Thymus (tissue), 14 donors: ENCODE results near the gene DNTTIP2. TPM values are rescaled to one million over a fixed set of nuclear protein-coding genes. Genes with fewer than 3 reads are reported as not detected.
"Not testable (repeated sequence)": the region's sequence is repeated elsewhere in the genome, so short reads cannot be mapped to it uniquely, and the experiment has no call there.

ENCODE experiments used
- DNase-seq, 9 donors: peaks; one replicate each; pipeline ENCODE4 v3.0.0-alpha.2; 2013; ENCODE audit warnings: low spot score in 9 of 9, low read depth in 6 of 9, missing footprints in 1 of 9
- H3K27ac ChIP-seq, 2 donors: one replicate each; pipeline ENCODE4 v1.5.1; 2013; ENCODE audit warnings: control low read depth in 1 of 2, low read depth in 1 of 2, low read length in 1 of 2, mild to moderate bottlenecking in 1 of 2, moderate library complexity in 1 of 2
- H3K27me3 ChIP-seq, 2 donors: one replicate each; pipeline ENCODE4 v1.5.1; 2013; ENCODE audit warnings: low read length in 1 of 2; ENCODE audit not compliant: control insufficient read depth in 2 of 2, insufficient read depth in 1 of 2
- H3K36me3 ChIP-seq, 2 donors: one replicate each; pipeline ENCODE4 v1.5.1; 2013; ENCODE audit warnings: low read length in 1 of 2, mild to moderate bottlenecking in 1 of 2, moderate library complexity in 1 of 2; ENCODE audit not compliant: control insufficient read depth in 2 of 2, insufficient read depth in 2 of 2
- H3K4me1 ChIP-seq, 2 donors: one replicate each; pipeline ENCODE4 v1.5.1; 2013; ENCODE audit warnings: low read length in 2 of 2; ENCODE audit not compliant: control insufficient read depth in 2 of 2, insufficient read depth in 2 of 2
- H3K4me3 ChIP-seq, 2 donors: one replicate each; pipeline ENCODE4 v1.5.1; 2013; ENCODE audit warnings: low read length in 2 of 2, control low read depth in 1 of 2, mild to moderate bottlenecking in 1 of 2
- H3K9me3 ChIP-seq, 2 donors: one replicate each; pipeline ENCODE4 v1.5.1; 2013; ENCODE audit warnings: low read length in 1 of 2, mild to moderate bottlenecking in 1 of 2; ENCODE audit not compliant: control insufficient read depth in 2 of 2, insufficient read depth in 1 of 2
- WGBS: extraction: QIAGEN DNeasy Blood & Tissue Kit; methylation state at CpG from one replicate; pipeline ENCODE4 v1.1.7; 2013; 5-methylcytosine and 5-hydroxymethylcytosine counted together
- long read RNA-seq, 10 donors: transcript quantifications; one replicate each; lab custom pipeline, GENCODE V29; 2026
- polyA plus RNA-seq: library from polyadenylated mRNA; stranded (reverse); fragments of 200-250 nt; gene quantifications from one replicate; pipeline ENCODE4 v1.2.3, GENCODE V29; 2013
- total RNA-seq: library from RNA; stranded (reverse); fragments of 120-200 nt; gene quantifications from one replicate; pipeline ENCODE4 v1.2.4, GENCODE V29; 2013
- donor health status: healthy.

DNTTIP2 gene
- total RNA-seq (52.5 TPM), polyA plus RNA-seq (80.6 TPM)
- long read RNA-seq, donor 1, partial matches to known transcripts = 7 of 7 reads
- long read RNA-seq, donor 1, other reads (novel, unspliced or antisense) = 0 of 7 reads
- long read RNA-seq, donor 2, full-length matches to known transcripts = 24 of 61 reads
- long read RNA-seq, donor 2, partial matches to known transcripts = 37 of 61 reads
- long read RNA-seq, donor 2, other reads (novel, unspliced or antisense) = 0 of 61 reads
- long read RNA-seq, donor 3, full-length matches to known transcripts = 13 of 77 reads
- long read RNA-seq, donor 3, partial matches to known transcripts = 64 of 77 reads
- long read RNA-seq, donor 3, other reads (novel, unspliced or antisense) = 0 of 77 reads
- long read RNA-seq, donor 4, partial matches to known transcripts = 9 of 13 reads
- long read RNA-seq, donor 4, other reads (novel, unspliced or antisense) = 0 of 13 reads
- long read RNA-seq, donor 5, full-length matches to known transcripts = 11 of 73 reads
- long read RNA-seq, donor 5, partial matches to known transcripts = 62 of 73 reads
- long read RNA-seq, donor 5, other reads (novel, unspliced or antisense) = 0 of 73 reads
- long read RNA-seq, donor 6, full-length matches to known transcripts = 9 of 15 reads
- long read RNA-seq, donor 6, partial matches to known transcripts = 6 of 15 reads
- long read RNA-seq, donor 6, other reads (novel, unspliced or antisense) = 0 of 15 reads
- long read RNA-seq, donor 7, full-length matches to known transcripts = 12 of 43 reads
- long read RNA-seq, donor 7, partial matches to known transcripts = 31 of 43 reads
- long read RNA-seq, donor 7, other reads (novel, unspliced or antisense) = 0 of 43 reads
- long read RNA-seq, donor 8, full-length matches to known transcripts = 3 of 10 reads
- long read RNA-seq, donor 8, partial matches to known transcripts = 7 of 10 reads
- long read RNA-seq, donor 8, other reads (novel, unspliced or antisense) = 0 of 10 reads
- long read RNA-seq, donor 9, full-length matches to known transcripts = 1 of 19 reads
- long read RNA-seq, donor 9, partial matches to known transcripts = 18 of 19 reads
- long read RNA-seq, donor 9, other reads (novel, unspliced or antisense) = 0 of 19 reads
- long read RNA-seq, donor 10, full-length matches to known transcripts = 6 of 25 reads
- long read RNA-seq, donor 10, partial matches to known transcripts = 19 of 25 reads
- long read RNA-seq, donor 10, other reads (novel, unspliced or antisense) = 0 of 25 reads

- Histone ChIP-seq H3K27me3 (no peaks in the 10 kb centered on the region), H3K36me3 (peaks cover 16 to 35% of the 10 kb centered on the region in 2 donors), H3K4me3 (peak within 1 kb of the TSS; percentile 80 to 99), H3K4me1 (peaks cover 8 to 12% of the 10 kb centered on the region in 2 donors), H3K27ac (peak within 1 kb of the TSS; percentile 86 to 92), H3K9me3 (no peaks in the 10 kb centered on the region)
- under 1% methylated on average over 50 of the region's 50 CpGs for WGBS
- DNase-seq = peak; percentile 84 to 96 (median 90)
These were observed at the start of gene DNTTIP2 for GRCh38 chr1:93878889-93879586. DNTTIP2 (minus strand) TSS chr1:93879206; CDS start chr1:93879148, 58 bp downstream.

- 98% methylated on average over 3 of the region's 3 CpGs for WGBS
- Histone ChIP-seq H3K27me3 (no peaks in the 10 kb centered on the region), H3K36me3 (no peaks in the 10 kb centered on the region), H3K27ac (no peak overlapping the region), H3K9me3 (no peaks in the 10 kb centered on the region), H3K4me3 (no peak overlapping the region), H3K4me1 (no peaks in the 10 kb centered on the region)
- DNase-seq = no peak
These were observed 46.2 kb upstream of the DNTTIP2 start for GRCh38 chr1:93925206-93925605.

DNA sequence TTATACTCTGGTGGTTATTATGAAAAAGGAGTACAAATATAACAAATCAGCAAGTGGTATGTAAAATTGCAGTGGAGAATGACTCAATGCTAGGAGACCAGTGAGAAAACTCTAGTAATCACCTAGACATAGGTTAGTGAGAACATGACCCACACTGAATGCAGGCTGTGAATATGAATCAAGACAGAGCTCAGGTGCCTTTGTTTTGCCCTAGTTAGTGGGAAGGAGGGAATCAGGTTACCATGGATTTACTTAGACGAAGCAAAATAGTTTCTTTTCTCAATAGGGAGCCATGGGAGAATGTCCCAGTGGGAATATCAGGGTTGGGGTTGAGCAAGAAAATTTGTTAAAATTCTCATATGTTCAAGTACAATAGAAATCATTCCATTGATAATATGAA, 40.8 kb upstream of the DNTTIP2 start:
- H3K27me3 ChIP-seq = no peaks in the 10 kb centered on the region
- no peak for DNase-seq
- H3K27ac ChIP-seq = no peak overlapping the region
- no peaks in the 10 kb centered on the region for H3K4me1 ChIP-seq
- H3K4me3 ChIP-seq = no peak overlapping the region
- H3K9me3 ChIP-seq = peaks cover 0 to 6% of the 10 kb centered on the region in 2 donors
- H3K36me3 ChIP-seq = no peaks in the 10 kb centered on the region
- 88% methylated on average over 1 of the region's 1 CpG for WGBS

DNA sequence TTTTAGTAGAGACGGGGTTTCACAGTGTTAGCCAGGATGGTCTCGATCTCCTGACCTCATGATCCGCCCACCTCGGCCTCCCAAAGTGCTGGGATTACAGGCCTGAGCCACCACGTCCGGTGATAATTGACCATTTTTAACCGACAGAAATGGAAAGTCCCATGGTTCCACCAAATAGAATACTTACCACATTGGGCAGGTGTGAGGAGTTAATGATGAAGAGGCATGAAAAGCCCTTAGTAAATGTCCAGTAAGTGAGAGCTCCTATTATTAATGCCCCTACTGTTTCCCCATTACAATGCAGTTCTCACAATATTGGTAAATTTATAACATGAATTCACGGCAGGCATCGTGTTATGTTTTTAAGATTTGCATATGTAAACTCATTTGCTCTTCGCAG, 38.3 kb upstream of the DNTTIP2 start:
- H3K4me1 ChIP-seq = no peaks in the 10 kb centered on the region
- H3K9me3 ChIP-seq = peaks cover 0 to 6% of the 10 kb centered on the region in 2 donors
- H3K4me3 ChIP-seq = no peak overlapping the region
- WGBS = 97% methylated on average over 10 of the region's 10 CpGs
- no peaks in the 10 kb centered on the region for H3K27me3 ChIP-seq
- no peak for DNase-seq
- H3K27ac ChIP-seq = no peak overlapping the region
- H3K36me3 ChIP-seq = no peaks in the 10 kb centered on the region

DNA sequence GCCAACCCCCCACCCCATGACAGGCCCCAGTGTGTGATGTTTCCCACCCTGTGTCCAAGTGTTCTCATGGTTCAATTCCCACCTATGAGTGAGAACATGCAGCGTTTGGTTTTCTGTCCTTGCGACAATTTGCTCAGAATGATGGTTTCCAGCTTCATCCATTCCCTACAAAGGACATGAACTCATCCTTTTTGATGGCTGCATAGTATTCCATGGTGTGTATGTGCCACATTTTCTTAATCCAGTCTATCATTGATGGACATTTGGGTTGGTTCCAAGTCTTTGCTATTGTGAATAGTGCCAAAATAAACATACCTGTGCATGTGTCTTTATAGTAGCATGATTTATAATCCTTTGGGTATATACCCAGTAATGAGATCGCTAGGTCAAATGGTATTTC, 31.9 kb upstream of the DNTTIP2 start:
- H3K27ac ChIP-seq, H3K4me3 ChIP-seq, DNase-seq, H3K9me3 ChIP-seq, H3K27me3 ChIP-seq, H3K4me1 ChIP-seq, H3K36me3 ChIP-seq: not testable (repeated sequence)
- WGBS = 98% methylated on average over 3 of the region's 3 CpGs

GRCh38 chr1:93910305-93910704, 31.3 kb upstream of the DNTTIP2 start:
- H3K36me3 ChIP-seq = no peaks in the 10 kb centered on the region
- no peaks in the 10 kb centered on the region for H3K4me1 ChIP-seq
- no peak for DNase-seq
- no peak overlapping the region for H3K4me3 ChIP-seq
- H3K27me3 ChIP-seq = no peaks in the 10 kb centered on the region
- WGBS = 98% methylated on average over 4 of the region's 4 CpGs
- H3K9me3 ChIP-seq = no peaks in the 10 kb centered on the region
- H3K27ac ChIP-seq = no peak overlapping the region

GRCh38 chr1:93909146-93910050, 30.4 kb upstream of the DNTTIP2 start, which contains the start of gene GCLM:
GCLM (minus strand) TSS chr1:93909430; CDS start chr1:93909163, 267 bp downstream.
- Histone ChIP-seq H3K27ac (peak within 1 kb of the TSS in 1 of 2 donors; percentile 62), H3K27me3 (no peaks in the 10 kb centered on the region), H3K36me3 (no peaks in the 10 kb centered on the region), H3K4me3 (peak within 1 kb of the TSS; percentile 66 to 70), H3K4me1 (no peaks in the 10 kb centered on the region), H3K9me3 (no peaks in the 10 kb centered on the region)
- WGBS = under 1% methylated on average over 102 of the region's 102 CpGs
- peak; percentile 56 to 93 (median 83) for DNase-seq
